Kidney (tissue), 14 donors: Measurements from ENCODE around the gene ARID5B. TPM values are rescaled to one million over a fixed set of nuclear protein-coding genes. Genes with fewer than 3 reads are reported as not detected.

Experiments used
- DNase-seq, 5 donors: peaks; one replicate each; pipeline ENCODE4 v3.0.0-alpha.2; 2013 to 2020
- FAIRE-seq: peaks from 2 replicates; lab custom pipeline; 2012; peaks lifted over from hg19 to GRCh38; lab: Jason Lieb, UNC
- H3K27ac ChIP-seq, 2 donors: one replicate each; pipeline ENCODE4 v1.7.0; 2013; ENCODE audit warnings: low read depth in 2 of 2, low read length in 2 of 2, inconsistent platforms in 1 of 2
- H3K27me3 ChIP-seq: one replicate; pipeline ENCODE4 v1.7.1; 2013; ENCODE audit warnings: low read length, inconsistent platforms; ENCODE audit not compliant: control insufficient read depth, insufficient read depth
- H3K36me3 ChIP-seq, 3 donors: one replicate each; pipeline versions ENCODE4 v1.7.0 to v1.7.1; 2013; ENCODE audit warnings: low read length in 3 of 3, control low read depth in 1 of 3, inconsistent platforms in 1 of 3; ENCODE audit not compliant: insufficient read depth in 3 of 3, control insufficient read depth in 2 of 3
- H3K4me1 ChIP-seq, 3 donors: one replicate each; pipeline versions ENCODE4 v1.7.0 to v1.7.1; 2013; ENCODE audit warnings: low read length in 3 of 3, inconsistent platforms in 1 of 3, low read depth in 1 of 3; ENCODE audit not compliant: control insufficient read depth in 2 of 3, insufficient read depth in 2 of 3
- H3K4me3 ChIP-seq, 3 donors: one replicate each; pipeline versions ENCODE4 v1.7.0 to v1.8.1; 2013; ENCODE audit warnings: low read length in 3 of 3, control low read depth in 1 of 3, inconsistent platforms in 1 of 3
- H3K9ac ChIP-seq, 3 donors: one replicate each; pipeline versions ENCODE4 v1.7.0 to v1.7.1; 2013; ENCODE audit warnings: low read length in 3 of 3, control low read depth in 1 of 3, inconsistent platforms in 1 of 3
- H3K9me3 ChIP-seq, 3 donors: one replicate each; pipeline versions ENCODE4 v1.7.0 to v1.7.1; 2013; ENCODE audit warnings: low read length in 3 of 3, control low read depth in 1 of 3, inconsistent platforms in 1 of 3; ENCODE audit not compliant: control insufficient read depth in 2 of 3, insufficient read depth in 1 of 3
- intact Hi-C: fragments of 100-400 bp; cut with DNase I; formaldehyde crosslinking; loops from one replicate; pipeline ENCODE4 v1.11.1; 2022
- polyA plus RNA-seq: library from polyadenylated mRNA; stranded (reverse); fragments of 350-450 nt; fragmentation: Illumina TruSeq; extraction: RNeasy Lipid Tissue Mini Kit (QIAGEN cat#74804); gene quantifications from one replicate; pipeline ENCODE4 v1.2.3, GENCODE V29; 2014; ENCODE audit warnings: low read depth, low replicate concordance; ENCODE audit not compliant: insufficient read depth
- total RNA-seq: library from RNA; stranded (reverse); fragmentation: NEBNext Ultra II Directional; extraction: Animal tissue kit (Norgen Biotek cat#: 25700); gene quantifications from one replicate; pipeline ENCODE4 v1.2.1, GENCODE V29; 2021
- TF ChIP-seq, protein P1 (sequence below): IDR thresholded peaks from 3 replicates; pipeline ENCODE4 v1.5.1; 2012; ENCODE audit warnings: mild to moderate bottlenecking, moderate library complexity, borderline replicate concordance; ENCODE audit not compliant: insufficient read depth; ENCODE audit errors: extremely low read depth
- donor health status: control.
- donor health status: control.
- donor health status: control.
- donor health status: control.
- donor health status: control.
- donor health status: DM: yes; HTN: yes; CAD: no.
- donor health status: Normal renal cell carcinoma (clear cell type).

ARID5B gene
- total and polyA plus RNA-seq, 2 donors from 2014 or later: 8.6 to 77.9 TPM

DNA sequence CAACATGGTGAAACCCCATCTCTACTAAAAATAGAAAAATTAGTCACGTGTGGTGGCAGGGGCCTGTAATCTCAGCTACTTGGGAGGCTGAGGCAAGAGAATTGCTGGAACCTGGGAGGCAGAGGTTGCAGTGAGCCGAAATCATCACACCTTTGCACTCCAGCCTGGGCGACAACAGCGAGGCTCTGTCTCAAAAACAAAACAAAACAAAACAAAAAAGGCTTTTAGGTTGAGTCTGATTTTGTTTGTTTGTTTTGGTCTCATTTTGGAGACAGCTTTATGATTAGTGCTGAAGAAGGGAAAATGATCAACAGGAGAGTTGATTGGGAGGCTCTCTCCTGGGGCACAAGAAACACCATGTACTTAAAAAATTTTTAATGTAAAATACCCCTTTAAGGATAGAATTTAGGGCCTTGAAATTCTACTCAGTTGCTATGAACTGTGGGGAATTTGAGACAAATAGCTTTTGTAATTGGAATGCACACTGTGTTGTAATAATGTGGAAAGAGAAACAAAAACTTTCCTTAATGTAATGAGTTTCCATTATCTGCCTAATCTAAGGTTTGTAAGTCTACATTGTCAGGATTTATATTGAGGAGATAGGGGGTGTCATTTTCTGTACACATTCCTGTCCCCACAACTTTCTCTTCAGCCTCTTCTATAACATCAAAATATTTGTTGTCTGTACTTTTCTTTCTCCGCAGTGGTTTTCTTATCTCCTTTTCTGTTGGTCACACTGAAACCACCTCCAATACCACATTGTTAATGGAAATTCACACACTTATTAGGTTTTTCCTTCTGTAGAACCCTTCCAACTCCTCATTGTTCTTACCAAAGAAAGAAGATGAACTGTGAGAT lies 41.3 kb downstream of the ARID5B start:
- Histone ChIP-seq H3K4me3 (peak overlapping the region in 1 of 3 donors; percentile 11), H3K36me3 (peaks cover 0 to 8% (median 2%) of the 10 kb centered on the region in 3 donors), H3K9me3 (no peaks in the 10 kb centered on the region), H3K27ac (peak overlapping the region; percentile 66 to 72), H3K27me3 (no peaks in the 10 kb centered on the region), H3K9ac (no peak overlapping the region), H3K4me1 (peaks cover 4 to 34% (median 13%) of the 10 kb centered on the region in 3 donors)
- peak in 1 of 5 donors; percentile 36 for DNase-seq
- TF ChIP-seq, protein P1, sequence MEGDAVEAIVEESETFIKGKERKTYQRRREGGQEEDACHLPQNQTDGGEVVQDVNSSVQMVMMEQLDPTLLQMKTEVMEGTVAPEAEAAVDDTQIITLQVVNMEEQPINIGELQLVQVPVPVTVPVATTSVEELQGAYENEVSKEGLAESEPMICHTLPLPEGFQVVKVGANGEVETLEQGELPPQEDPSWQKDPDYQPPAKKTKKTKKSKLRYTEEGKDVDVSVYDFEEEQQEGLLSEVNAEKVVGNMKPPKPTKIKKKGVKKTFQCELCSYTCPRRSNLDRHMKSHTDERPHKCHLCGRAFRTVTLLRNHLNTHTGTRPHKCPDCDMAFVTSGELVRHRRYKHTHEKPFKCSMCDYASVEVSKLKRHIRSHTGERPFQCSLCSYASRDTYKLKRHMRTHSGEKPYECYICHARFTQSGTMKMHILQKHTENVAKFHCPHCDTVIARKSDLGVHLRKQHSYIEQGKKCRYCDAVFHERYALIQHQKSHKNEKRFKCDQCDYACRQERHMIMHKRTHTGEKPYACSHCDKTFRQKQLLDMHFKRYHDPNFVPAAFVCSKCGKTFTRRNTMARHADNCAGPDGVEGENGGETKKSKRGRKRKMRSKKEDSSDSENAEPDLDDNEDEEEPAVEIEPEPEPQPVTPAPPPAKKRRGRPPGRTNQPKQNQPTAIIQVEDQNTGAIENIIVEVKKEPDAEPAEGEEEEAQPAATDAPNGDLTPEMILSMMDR: no peak
- intact Hi-C loops: no loop called here
- FAIRE-seq: no peak

- H3K4me3 ChIP-seq: peak overlapping the region in 1 of 3 donors; percentile 11
These were observed 42.3 kb downstream of the ARID5B start for GRCh38 chr10:61943674-61944378.

DNA sequence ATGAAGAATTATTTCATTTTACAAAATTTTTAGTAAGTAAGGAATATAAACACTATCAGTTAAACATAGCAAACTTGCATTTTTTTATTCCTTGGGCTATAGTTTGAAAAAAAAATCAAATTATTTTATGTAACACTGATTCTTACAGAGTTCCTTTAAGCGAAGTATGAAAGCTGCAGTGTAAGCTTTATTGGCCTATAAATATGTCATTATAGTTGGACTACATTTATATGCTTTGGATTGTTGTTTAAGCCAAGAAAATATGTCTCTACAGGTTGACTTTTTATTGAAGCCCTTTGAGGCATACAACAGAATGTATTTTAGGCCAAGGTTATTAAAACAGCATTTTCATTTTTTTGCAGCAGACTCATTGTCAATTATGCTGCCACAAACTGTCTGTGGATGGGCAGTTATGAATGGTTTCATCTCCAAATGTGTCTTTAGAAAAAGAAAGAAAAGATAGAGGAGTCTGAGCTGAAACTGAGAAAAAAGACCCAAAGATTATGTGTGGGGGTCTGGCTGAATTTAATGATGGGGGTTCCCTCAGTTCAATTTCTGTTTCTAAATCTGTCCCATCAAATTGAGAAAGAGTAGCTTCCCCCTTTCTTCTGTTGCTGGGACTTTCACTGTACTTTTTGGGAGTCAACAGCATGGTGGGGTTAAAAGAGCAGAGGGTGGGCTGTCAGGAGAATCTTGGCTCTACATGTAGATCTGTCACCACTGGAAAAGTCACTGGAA lies 43.1 kb downstream of the ARID5B start:
- TF ChIP-seq, protein P1: no peak
- no peaks in the 10 kb centered on the region for H3K9me3 ChIP-seq
- H3K36me3 ChIP-seq: peaks cover 0 to 8% (median 2%) of the 10 kb centered on the region in 3 donors
- intact Hi-C loops: no loop called here
- no peak for DNase-seq
- peak overlapping the region in 1 of 3 donors; percentile 49 for H3K9ac ChIP-seq
- H3K27me3 ChIP-seq: no peaks in the 10 kb centered on the region
- peak overlapping the region; percentile 29 to 59 for H3K27ac ChIP-seq
- FAIRE-seq: no peak
- H3K4me1 ChIP-seq: peaks cover 4 to 17% (median 6%) of the 10 kb centered on the region in 3 donors
- H3K4me3 ChIP-seq: no peak overlapping the region

More at GRCh38 chr10:61943674-61944378, 42.3 kb downstream of the ARID5B start:
- DNase-seq: peak in 2 of 5 donors; percentile 75 to 80
- intact Hi-C loops: no loop called here
- peak; percentile 83 for FAIRE-seq
- H3K4me1 ChIP-seq: peaks cover 4 to 24% (median 10%) of the 10 kb centered on the region in 3 donors
- peak overlapping the region; percentile 66 to 72 for H3K27ac ChIP-seq
- no peaks in the 10 kb centered on the region for H3K27me3 ChIP-seq
- TF ChIP-seq, protein P1: no peak
- peaks cover 0 to 8% (median 2%) of the 10 kb centered on the region in 3 donors for H3K36me3 ChIP-seq
- H3K9ac ChIP-seq: no peak overlapping the region
- no peaks in the 10 kb centered on the region for H3K9me3 ChIP-seq
